Measurements from ENCODE around the gene C19orf85. TPM values are rescaled to one million over a fixed set of nuclear protein-coding genes. Genes with fewer than 3 reads are reported as not detected.

Gene C19orf85
- total RNA-seq, 1 experiment from 2014 or later: not detected

DNA sequence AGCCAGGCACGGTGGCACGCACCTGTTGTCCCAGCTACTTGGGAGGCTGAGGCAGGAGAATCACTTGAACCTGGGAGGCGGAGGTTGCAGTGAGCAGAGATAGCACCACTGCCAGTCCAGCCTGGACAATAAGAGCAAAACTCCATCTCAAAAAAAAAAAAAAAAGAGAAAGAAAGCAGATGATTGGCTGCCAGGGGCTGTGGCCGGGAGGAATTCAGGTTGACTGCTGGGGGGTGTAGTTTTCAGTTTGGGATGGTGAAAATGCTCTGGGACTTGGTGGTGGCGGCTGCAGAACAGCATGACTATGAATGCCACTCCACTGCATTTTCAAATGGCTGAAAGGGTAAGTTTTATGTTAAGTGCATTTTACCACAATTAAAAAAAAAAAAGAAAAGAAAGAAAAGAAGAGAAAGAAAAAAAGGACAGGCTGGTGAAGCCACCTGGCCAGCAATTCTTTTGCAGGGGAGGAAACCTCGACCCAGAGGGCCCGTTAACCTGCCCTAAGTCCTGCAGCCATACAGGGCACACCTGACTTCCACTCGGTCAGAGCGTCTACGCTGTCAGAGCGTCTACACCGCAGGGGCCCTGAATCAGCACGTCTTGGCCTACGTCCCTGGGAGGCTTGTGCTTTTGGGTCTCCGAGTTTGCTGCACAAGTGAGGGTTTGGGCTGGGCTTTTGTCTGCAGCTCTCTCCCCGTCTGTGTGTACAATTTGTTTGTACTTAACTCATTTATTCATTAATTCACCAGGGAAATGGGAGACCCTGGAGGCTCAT is 6.7 kb downstream of the C19orf85 start:
- TF ChIP-seq POLR2AphosphoS5 (IDR thresholded peaks at IDR 0.05; ENCODE audit: low read depth, low read length) (no peak), SIN3A (IDR thresholded peaks at IDR 0.05; ENCODE audit: borderline replicate concordance, insufficient read depth, low read depth, low read length) (no peak), TCF7L2 (IDR thresholded peaks at IDR 0.05; ENCODE audit: low read depth, low read length) (no peak), REST (IDR thresholded peaks at IDR 0.05; ENCODE audit: insufficient read depth in 1 of 2, low read depth in 2 of 2, low read length in 1 of 2) (no peak)
- TF ChIP-seq, protein P1, sequence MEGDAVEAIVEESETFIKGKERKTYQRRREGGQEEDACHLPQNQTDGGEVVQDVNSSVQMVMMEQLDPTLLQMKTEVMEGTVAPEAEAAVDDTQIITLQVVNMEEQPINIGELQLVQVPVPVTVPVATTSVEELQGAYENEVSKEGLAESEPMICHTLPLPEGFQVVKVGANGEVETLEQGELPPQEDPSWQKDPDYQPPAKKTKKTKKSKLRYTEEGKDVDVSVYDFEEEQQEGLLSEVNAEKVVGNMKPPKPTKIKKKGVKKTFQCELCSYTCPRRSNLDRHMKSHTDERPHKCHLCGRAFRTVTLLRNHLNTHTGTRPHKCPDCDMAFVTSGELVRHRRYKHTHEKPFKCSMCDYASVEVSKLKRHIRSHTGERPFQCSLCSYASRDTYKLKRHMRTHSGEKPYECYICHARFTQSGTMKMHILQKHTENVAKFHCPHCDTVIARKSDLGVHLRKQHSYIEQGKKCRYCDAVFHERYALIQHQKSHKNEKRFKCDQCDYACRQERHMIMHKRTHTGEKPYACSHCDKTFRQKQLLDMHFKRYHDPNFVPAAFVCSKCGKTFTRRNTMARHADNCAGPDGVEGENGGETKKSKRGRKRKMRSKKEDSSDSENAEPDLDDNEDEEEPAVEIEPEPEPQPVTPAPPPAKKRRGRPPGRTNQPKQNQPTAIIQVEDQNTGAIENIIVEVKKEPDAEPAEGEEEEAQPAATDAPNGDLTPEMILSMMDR (IDR thresholded peaks at IDR 0.05): no peak
- in situ Hi-C loops (cut with HindIII; ENCODE audit: low pct_unique_long_range_greater_than_20kb, low sequenced_read_pairs) (no loop called here), intact Hi-C loops (cut with micrococcal nuclease; ENCODE audit: unreplicated experiment) (no loop called here)
- CTCF ChIA-PET: interaction anchor here (1.4 kb wide), 1 partner anchor 10 kb away, joined by 3 read pairs; no protein-coding TSS in a partner anchor
- Histone ChIP-seq H3K9me3 (ENCODE audit: control insufficient read depth, insufficient read depth, low read depth, low read length) (no peaks in the 10 kb centered on the region), H3K27me3 (ENCODE audit: control insufficient read depth, insufficient read depth, low read length) (no peaks in the 10 kb centered on the region), H3K36me3 (ENCODE audit: control insufficient read depth, insufficient read depth, low read length) (0 out of 2 replicates have a peak, but pooled peaks cover 3% of the 10 kb centered on the region), H3K27ac (ENCODE audit: low read length) (no peak overlapping the region), H3K4me3 (ENCODE audit: low read depth in 2 of 2, low read length in 2 of 2) (no peak overlapping the region), H3K4me1 (ENCODE audit: control insufficient read depth, insufficient read depth, low read length) (peaks cover 15% of the 10 kb centered on the region)
- ATAC-seq (no peak), DNase-seq (ENCODE audit: low read depth, low spot score) (no peak)
- POLR2A ChIA-PET: interaction anchor here (0.9 kb wide), 1 partner anchor 306 kb away, joined by 3 read pairs; no protein-coding TSS in a partner anchor
- no TSS peak for BruUV-seq (replicated peaks)

DNA sequence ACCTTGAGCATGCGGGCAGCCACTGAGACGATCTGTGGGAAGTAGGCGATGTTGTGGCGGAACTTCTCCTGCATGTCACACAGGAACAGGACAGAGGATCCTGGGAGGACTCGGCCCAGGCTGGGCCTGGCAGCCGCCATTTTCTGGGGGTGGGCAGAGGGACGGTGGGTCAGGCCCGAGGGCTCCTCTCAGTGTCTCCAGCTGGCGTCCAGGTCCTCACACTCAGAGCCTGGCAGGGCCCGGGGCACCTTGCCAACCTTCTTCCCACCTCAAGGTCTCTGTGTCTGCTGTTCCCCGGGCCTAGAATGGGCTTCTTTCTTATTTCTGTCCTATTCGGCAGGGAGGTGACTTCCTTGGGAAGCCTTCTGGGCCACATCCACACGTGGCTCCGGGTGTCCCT is 8.2 kb downstream of the C19orf85 start:
- H3K4me1 ChIP-seq (ENCODE audit: control insufficient read depth, insufficient read depth, low read length): peaks cover 10% of the 10 kb centered on the region
- H3K27ac ChIP-seq (ENCODE audit: low read length): no peak overlapping the region
- TF ChIP-seq SIN3A (IDR thresholded peaks at IDR 0.05; ENCODE audit: borderline replicate concordance, insufficient read depth, low read depth, low read length): no peak
- in situ Hi-C loops (cut with HindIII; ENCODE audit: low pct_unique_long_range_greater_than_20kb, low sequenced_read_pairs) (no loop called here), intact Hi-C loops (cut with micrococcal nuclease; ENCODE audit: unreplicated experiment) (no loop called here)
- no peak overlapping the region for H3K4me3 ChIP-seq (ENCODE audit: low read depth in 2 of 2, low read length in 2 of 2)
- no peak for ATAC-seq
- POLR2A ChIA-PET: no interaction called here
- 0 out of 2 replicates have a peak, but pooled peaks cover 3% of the 10 kb centered on the region for H3K36me3 ChIP-seq (ENCODE audit: control insufficient read depth, insufficient read depth, low read length)
- BruUV-seq (replicated peaks): no TSS peak
- CTCF ChIA-PET: no interaction called here
- no peak for DNase-seq (ENCODE audit: low read depth, low spot score)
- H3K9me3 ChIP-seq (ENCODE audit: control insufficient read depth, insufficient read depth, low read depth, low read length): no peaks in the 10 kb centered on the region
- no peaks in the 10 kb centered on the region; the same call in 1 of the 2 replicates for H3K27me3 ChIP-seq (ENCODE audit: control insufficient read depth, insufficient read depth, low read length)
